ENCODE data around the gene ALDH9A1.

ALDH9A1 gene

GRCh38 chr1:165632491-165632890 is 65.9 kb downstream of the ALDH9A1 start:
- Histone ChIP-seq H3K79me2 (ENCODE audit: insufficient read depth, low read length) (peaks cover 16% of the 10 kb centered on the region), H3K4me2 (ENCODE audit: low read depth, low read length, poor library complexity, severe bottlenecking) (peak overlapping the region; percentile 98), H4K20me1 (ENCODE audit: insufficient read depth, low read length, poor library complexity, severe bottlenecking) (no peaks in the 10 kb centered on the region), H3K4me1 (ENCODE audit: insufficient read depth, low read length, poor library complexity, severe bottlenecking) (peaks cover 49% of the 10 kb centered on the region), H3K9me3 (ENCODE audit: insufficient read depth, low read depth, low read length) (no peaks in the 10 kb centered on the region), H3K36me3 (ENCODE audit: insufficient read depth, low read length) (no peaks in the 10 kb centered on the region), H3K4me3 (ENCODE audit: low read length, poor library complexity, severe bottlenecking) (peak overlapping the region; percentile 93), H2AFZ (ENCODE audit: low read length) (no peak overlapping the region), H3K9ac (ENCODE audit: low read depth, low read length, poor library complexity, severe bottlenecking) (peak overlapping the region; percentile 84), H3F3A (ENCODE audit: low read depth) (no peaks in the 10 kb centered on the region), H3K9me2 (replicated peaks; ENCODE audit: low read depth, low read length) (no peaks in the 10 kb centered on the region), H3K27me3 (ENCODE audit: insufficient read depth, low read length, poor library complexity, severe bottlenecking) (no peaks in the 10 kb centered on the region)
- TF ChIP-seq CTCF (conservative IDR thresholded peaks at IDR 0.05; ENCODE audit: low read length) (no peak), EZH2phosphoT487 (IDR thresholded peaks at IDR 0.05; ENCODE audit: borderline replicate concordance) (no peak)

GRCh38 chr1:165632152-165632469 is 66.3 kb downstream of the ALDH9A1 start:
- peaks cover 47% of the 10 kb centered on the region for H3K4me1 ChIP-seq (ENCODE audit: insufficient read depth, low read length, poor library complexity, severe bottlenecking)
- H2AFZ ChIP-seq (ENCODE audit: low read length) = peak overlapping the region; percentile 98; the same call in 1 of the 2 replicates
- TF ChIP-seq EZH2phosphoT487 (IDR thresholded peaks at IDR 0.05; ENCODE audit: borderline replicate concordance) = no peak
- no peak for TF ChIP-seq CTCF (conservative IDR thresholded peaks at IDR 0.05; ENCODE audit: low read length)
- peak overlapping the region; percentile 84 for H3K9ac ChIP-seq (ENCODE audit: low read depth, low read length, poor library complexity, severe bottlenecking)
- peaks cover 16% of the 10 kb centered on the region; the same call in 1 of the 2 replicates for H3K79me2 ChIP-seq (ENCODE audit: insufficient read depth, low read length)
- H3K9me2 ChIP-seq (replicated peaks; ENCODE audit: low read depth, low read length) = no peaks in the 10 kb centered on the region
- H3K4me2 ChIP-seq (ENCODE audit: low read depth, low read length, poor library complexity, severe bottlenecking) = peak overlapping the region; percentile 98
- H3K36me3 ChIP-seq (ENCODE audit: insufficient read depth, low read length) = no peaks in the 10 kb centered on the region
- H3F3A ChIP-seq (ENCODE audit: low read depth) = no peaks in the 10 kb centered on the region
- H3K27me3 ChIP-seq (ENCODE audit: insufficient read depth, low read length, poor library complexity, severe bottlenecking) = no peaks in the 10 kb centered on the region
- no peaks in the 10 kb centered on the region for H4K20me1 ChIP-seq (ENCODE audit: insufficient read depth, low read length, poor library complexity, severe bottlenecking)
- H3K9me3 ChIP-seq (ENCODE audit: insufficient read depth, low read depth, low read length) = no peaks in the 10 kb centered on the region
- peak overlapping the region; percentile 93 for H3K4me3 ChIP-seq (ENCODE audit: low read length, poor library complexity, severe bottlenecking)

GRCh38 chr1:165631342-165632151 is 66.8 kb downstream of the ALDH9A1 start:
- no peaks in the 10 kb centered on the region for H3K27me3 ChIP-seq (ENCODE audit: insufficient read depth, low read length, poor library complexity, severe bottlenecking)
- peak overlapping the region; percentile 84 for H3K9ac ChIP-seq (ENCODE audit: low read depth, low read length, poor library complexity, severe bottlenecking)
- no peaks in the 10 kb centered on the region for H3K36me3 ChIP-seq (ENCODE audit: insufficient read depth, low read length)
- peak overlapping the region; percentile 98 for H3K4me2 ChIP-seq (ENCODE audit: low read depth, low read length, poor library complexity, severe bottlenecking)
- peak overlapping the region; percentile 98 for H2AFZ ChIP-seq (ENCODE audit: low read length)
- H3K9me3 ChIP-seq (ENCODE audit: insufficient read depth, low read depth, low read length) = no peaks in the 10 kb centered on the region
- no peaks in the 10 kb centered on the region for H3K9me2 ChIP-seq (replicated peaks; ENCODE audit: low read depth, low read length)
- peaks cover 47% of the 10 kb centered on the region for H3K4me1 ChIP-seq (ENCODE audit: insufficient read depth, low read length, poor library complexity, severe bottlenecking)
- no peaks in the 10 kb centered on the region for H3F3A ChIP-seq (ENCODE audit: low read depth)
- peak overlapping the region; percentile 93 for H3K4me3 ChIP-seq (ENCODE audit: low read length, poor library complexity, severe bottlenecking)
- TF ChIP-seq CTCF (conservative IDR thresholded peaks at IDR 0.05; ENCODE audit: low read length) = no peak; the same call in 1 of the 2 replicates
- no peak for TF ChIP-seq EZH2phosphoT487 (IDR thresholded peaks at IDR 0.05; ENCODE audit: borderline replicate concordance)
- H3K79me2 ChIP-seq (ENCODE audit: insufficient read depth, low read length) = peaks cover 16% of the 10 kb centered on the region; the same call in 1 of the 2 replicates
- H4K20me1 ChIP-seq (ENCODE audit: insufficient read depth, low read length, poor library complexity, severe bottlenecking) = no peaks in the 10 kb centered on the region

Measured in Loucy (cell line).